Measurements from ENCODE around the gene SDK2. TPM values are rescaled to one million over a fixed set of nuclear protein-coding genes. Genes with fewer than 3 reads are reported as not detected.

The SDK2 gene
- total RNA-seq, 4 donors from 2014 or later = 1.4 to 6.8 (median 3.3) TPM

- no peaks in the 10 kb centered on the region for H3K4me1 ChIP-seq
- 89% methylated on average over 13 of the region's 18 CpGs for WGBS
- DNase-seq (ENCODE audit: low spot score in 2 of 2) = no peak
- TF ChIP-seq POLR2A (IDR thresholded peaks at IDR 0.05) = no peak
- TF ChIP-seq CTCF (IDR thresholded peaks at IDR 0.05) = no peak
- TF ChIP-seq EP300 (IDR thresholded peaks at IDR 0.05) = no peak
- no peak for TF ChIP-seq POLR2AphosphoS5 (IDR thresholded peaks at IDR 0.05)
- no peaks in the 10 kb centered on the region for H3K9me3 ChIP-seq
- H3K4me3 ChIP-seq = no peak overlapping the region
- no peak overlapping the region for H3K27ac ChIP-seq
- no peaks in the 10 kb centered on the region for H3K27me3 ChIP-seq
- no peaks in the 10 kb centered on the region for H3K36me3 ChIP-seq
Measured at GRCh38 chr17:73423159-73423715, 221.0 kb downstream of the SDK2 start.

- H3K27me3 ChIP-seq = no peaks in the 10 kb centered on the region
- no peak overlapping the region for H3K4me3 ChIP-seq
- 92% methylated on average over 12 of the region's 12 CpGs for WGBS
- H3K4me1 ChIP-seq = no peaks in the 10 kb centered on the region
- no peaks in the 10 kb centered on the region for H3K36me3 ChIP-seq
- DNase-seq (ENCODE audit: low spot score in 2 of 2) = no peak
- no peaks in the 10 kb centered on the region for H3K9me3 ChIP-seq
- TF ChIP-seq EP300 (IDR thresholded peaks at IDR 0.05) (no peak), POLR2A (IDR thresholded peaks at IDR 0.05) (no peak), CTCF (IDR thresholded peaks at IDR 0.05) (no peak), POLR2AphosphoS5 (IDR thresholded peaks at IDR 0.05) (no peak)
- H3K27ac ChIP-seq = no peak overlapping the region
Measured at GRCh38 chr17:73422121-73422520, 222.1 kb downstream of the SDK2 start.

DNA sequence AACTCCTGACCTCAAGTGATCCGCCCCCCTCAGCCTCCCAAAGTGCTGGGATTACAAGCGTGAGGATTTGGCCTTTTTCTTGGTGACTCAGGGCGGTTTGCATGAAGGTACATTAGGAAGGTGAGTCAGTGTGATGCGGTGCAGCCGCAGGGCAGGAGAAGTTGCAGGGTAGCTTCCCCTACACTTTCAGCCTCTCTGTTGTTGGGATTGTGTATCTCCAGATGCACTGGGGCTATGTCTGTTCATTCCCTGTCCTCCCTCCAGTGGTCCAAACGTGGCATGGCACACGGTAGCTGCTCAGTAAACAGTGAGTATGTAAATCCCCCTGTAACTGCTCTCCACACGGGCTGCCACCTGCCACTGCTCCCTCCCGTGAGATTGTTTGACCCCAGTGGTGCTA is 223.3 kb downstream of the SDK2 start:
- no peak overlapping the region for H3K4me3 ChIP-seq
- DNase-seq (ENCODE audit: low spot score in 2 of 2) = no peak
- no peak overlapping the region for H3K27ac ChIP-seq
- 81% methylated on average over 9 of the region's 9 CpGs for WGBS
- H3K9me3 ChIP-seq = no peaks in the 10 kb centered on the region
- H3K4me1 ChIP-seq = no peaks in the 10 kb centered on the region
- no peaks in the 10 kb centered on the region for H3K36me3 ChIP-seq
- H3K27me3 ChIP-seq = no peaks in the 10 kb centered on the region
- TF ChIP-seq POLR2AphosphoS5 (IDR thresholded peaks at IDR 0.05) (no peak), CTCF (IDR thresholded peaks at IDR 0.05) (no peak), POLR2A (IDR thresholded peaks at IDR 0.05) (no peak), EP300 (IDR thresholded peaks at IDR 0.05) (no peak)

GRCh38 chr17:73419881-73420280 is 224.4 kb downstream of the SDK2 start:
- no peak overlapping the region for H3K27ac ChIP-seq
- 86% methylated on average over 9 of the region's 9 CpGs for WGBS
- no peak overlapping the region for H3K4me3 ChIP-seq
- no peak for DNase-seq (ENCODE audit: low spot score in 2 of 2)
- H3K27me3 ChIP-seq = no peaks in the 10 kb centered on the region
- H3K36me3 ChIP-seq = no peaks in the 10 kb centered on the region
- H3K4me1 ChIP-seq = no peaks in the 10 kb centered on the region
- TF ChIP-seq POLR2A (IDR thresholded peaks at IDR 0.05) = no peak
- TF ChIP-seq CTCF (IDR thresholded peaks at IDR 0.05) = no peak
- TF ChIP-seq POLR2AphosphoS5 (IDR thresholded peaks at IDR 0.05) = no peak
- TF ChIP-seq EP300 (IDR thresholded peaks at IDR 0.05) = no peak
- H3K9me3 ChIP-seq = no peaks in the 10 kb centered on the region

- Histone ChIP-seq H3K4me1 (no peaks in the 10 kb centered on the region), H3K4me3 (no peak overlapping the region), H3K9me3 (no peaks in the 10 kb centered on the region), H3K27ac (no peak overlapping the region), H3K36me3 (no peaks in the 10 kb centered on the region), H3K27me3 (no peaks in the 10 kb centered on the region)
- no peak for DNase-seq (ENCODE audit: low spot score in 2 of 2)
- WGBS = 99% methylated on average over 10 of the region's 10 CpGs
- TF ChIP-seq EP300 (IDR thresholded peaks at IDR 0.05) (no peak), POLR2AphosphoS5 (IDR thresholded peaks at IDR 0.05) (no peak), CTCF (IDR thresholded peaks at IDR 0.05) (no peak), POLR2A (IDR thresholded peaks at IDR 0.05) (no peak)
Measured at GRCh38 chr17:73419051-73419450, 225.2 kb downstream of the SDK2 start.
